IPS-18a (cell line): ENCODE measurements around the gene ADGRB3.

ENCODE experiments used
- H3K27ac ChIP-seq: one replicate; pipeline ENCODE4 v1.5.1; 2013; ENCODE audit warnings: low read length
- H3K27me3 ChIP-seq: one replicate; pipeline ENCODE4 v1.6.1; 2013; ENCODE audit warnings: mild to moderate bottlenecking, low read length; ENCODE audit not compliant: control insufficient read depth, insufficient read depth
- H3K36me3 ChIP-seq: one replicate; pipeline ENCODE4 v1.6.1; 2013; ENCODE audit warnings: low read depth, low read length; ENCODE audit not compliant: control insufficient read depth
- H3K4me1 ChIP-seq: one replicate; pipeline ENCODE4 v1.6.1; 2013; ENCODE audit warnings: low read depth, low read length; ENCODE audit not compliant: control insufficient read depth
- H3K4me3 ChIP-seq: one replicate; pipeline ENCODE4 v1.5.1; 2013; ENCODE audit warnings: low read length
- H3K9ac ChIP-seq: one replicate; pipeline ENCODE4 v1.6.1; 2013; ENCODE audit warnings: mild to moderate bottlenecking, low read length, moderate library complexity
- H3K9me3 ChIP-seq: one replicate; pipeline ENCODE4 v1.6.1; 2013; ENCODE audit warnings: low read depth, low read length; ENCODE audit not compliant: control insufficient read depth

ADGRB3 gene

GRCh38 chr6:68636666-68637065 is 1.6 kb downstream of the ADGRB3 start:
- H3K4me3 ChIP-seq, result peak overlapping the region; percentile 96
- no peak overlapping the region for H3K27ac ChIP-seq
- H3K9ac ChIP-seq, result no peak overlapping the region
- no peaks in the 10 kb centered on the region for H3K36me3 ChIP-seq
- peaks cover 89% of the 10 kb centered on the region for H3K27me3 ChIP-seq
- H3K4me1 ChIP-seq, result peaks cover 20% of the 10 kb centered on the region
- H3K9me3 ChIP-seq, result no peaks in the 10 kb centered on the region

GRCh38 chr6:68637071-68637470 is 2.0 kb downstream of the ADGRB3 start:
- Histone ChIP-seq H3K4me1 (peaks cover 20% of the 10 kb centered on the region), H3K27me3 (peaks cover 88% of the 10 kb centered on the region), H3K9me3 (no peaks in the 10 kb centered on the region), H3K36me3 (no peaks in the 10 kb centered on the region), H3K4me3 (peak overlapping the region; percentile 96), H3K9ac (no peak overlapping the region), H3K27ac (no peak overlapping the region)

GRCh38 chr6:68637782-68638181 is 2.7 kb downstream of the ADGRB3 start:
- H3K27me3 ChIP-seq, result peaks cover 81% of the 10 kb centered on the region
- H3K9me3 ChIP-seq, result no peaks in the 10 kb centered on the region
- no peak overlapping the region for H3K4me3 ChIP-seq
- no peak overlapping the region for H3K9ac ChIP-seq
- H3K36me3 ChIP-seq, result no peaks in the 10 kb centered on the region
- H3K27ac ChIP-seq, result no peak overlapping the region
- H3K4me1 ChIP-seq, result peaks cover 20% of the 10 kb centered on the region

GRCh38 chr6:68638230-68638900 is 3.3 kb downstream of the ADGRB3 start:
- Histone ChIP-seq H3K9me3 (no peaks in the 10 kb centered on the region), H3K27ac (no peak overlapping the region), H3K36me3 (no peaks in the 10 kb centered on the region), H3K27me3 (peaks cover 75% of the 10 kb centered on the region), H3K9ac (no peak overlapping the region), H3K4me1 (peaks cover 20% of the 10 kb centered on the region), H3K4me3 (peak overlapping the region; percentile 80)

- Histone ChIP-seq H3K27ac (no peak overlapping the region), H3K9ac (no peak overlapping the region), H3K4me1 (peaks cover 13% of the 10 kb centered on the region), H3K36me3 (no peaks in the 10 kb centered on the region), H3K9me3 (no peaks in the 10 kb centered on the region), H3K4me3 (peak overlapping the region; percentile 80), H3K27me3 (peaks cover 67% of the 10 kb centered on the region)
These were observed 4.1 kb downstream of the ADGRB3 start for GRCh38 chr6:68639211-68639610.

GRCh38 chr6:68639826-68640490 is 4.9 kb downstream of the ADGRB3 start:
- peaks cover 63% of the 10 kb centered on the region for H3K27me3 ChIP-seq
- no peaks in the 10 kb centered on the region for H3K36me3 ChIP-seq
- H3K27ac ChIP-seq, result no peak overlapping the region
- H3K4me3 ChIP-seq, result peak overlapping the region; percentile 80
- H3K9me3 ChIP-seq, result no peaks in the 10 kb centered on the region
- peak overlapping the region; percentile 7 for H3K9ac ChIP-seq
- peaks cover 12% of the 10 kb centered on the region for H3K4me1 ChIP-seq

GRCh38 chr6:68640491-68640835 is 5.4 kb downstream of the ADGRB3 start:
- no peak overlapping the region for H3K9ac ChIP-seq

GRCh38 chr6:68641172-68641571 is 6.1 kb downstream of the ADGRB3 start:
- peaks cover 54% of the 10 kb centered on the region for H3K27me3 ChIP-seq
- H3K27ac ChIP-seq, result no peak overlapping the region
- no peak overlapping the region for H3K4me3 ChIP-seq
- H3K4me1 ChIP-seq, result peaks cover 12% of the 10 kb centered on the region
- no peaks in the 10 kb centered on the region for H3K9me3 ChIP-seq
- no peaks in the 10 kb centered on the region for H3K36me3 ChIP-seq
- H3K9ac ChIP-seq, result no peak overlapping the region

More at GRCh38 chr6:68640491-68640835, 5.4 kb downstream of the ADGRB3 start:
- peak overlapping the region; percentile 80 for H3K4me3 ChIP-seq
- H3K4me1 ChIP-seq, result peaks cover 12% of the 10 kb centered on the region
- peaks cover 61% of the 10 kb centered on the region for H3K27me3 ChIP-seq
- H3K9me3 ChIP-seq, result no peaks in the 10 kb centered on the region
- no peak overlapping the region for H3K27ac ChIP-seq
- no peaks in the 10 kb centered on the region for H3K36me3 ChIP-seq

- Histone ChIP-seq H3K9me3 (no peaks in the 10 kb centered on the region), H3K27me3 (peaks cover 45% of the 10 kb centered on the region), H3K27ac (no peak overlapping the region), H3K4me1 (peaks cover 12% of the 10 kb centered on the region), H3K36me3 (no peaks in the 10 kb centered on the region), H3K9ac (no peak overlapping the region), H3K4me3 (no peak overlapping the region)
These were observed 7.0 kb downstream of the ADGRB3 start for GRCh38 chr6:68642081-68642480.

- Histone ChIP-seq H3K9me3 (no peaks in the 10 kb centered on the region), H3K27ac (no peak overlapping the region), H3K4me3 (no peak overlapping the region), H3K36me3 (no peaks in the 10 kb centered on the region), H3K9ac (no peak overlapping the region), H3K27me3 (peaks cover 36% of the 10 kb centered on the region), H3K4me1 (peaks cover 12% of the 10 kb centered on the region)
These were observed 7.9 kb downstream of the ADGRB3 start for GRCh38 chr6:68642977-68643376.

- Histone ChIP-seq H3K9ac (no peak overlapping the region), H3K36me3 (no peaks in the 10 kb centered on the region), H3K4me1 (peaks cover 6% of the 10 kb centered on the region), H3K9me3 (no peaks in the 10 kb centered on the region), H3K4me3 (no peak overlapping the region), H3K27ac (no peak overlapping the region), H3K27me3 (no peaks in the 10 kb centered on the region)
These were observed 14.6 kb downstream of the ADGRB3 start for GRCh38 chr6:68649669-68650068.

GRCh38 chr6:68650142-68650541 is 15.1 kb downstream of the ADGRB3 start:
- Histone ChIP-seq H3K27ac (no peak overlapping the region), H3K4me1 (peaks cover 6% of the 10 kb centered on the region), H3K36me3 (no peaks in the 10 kb centered on the region), H3K27me3 (no peaks in the 10 kb centered on the region), H3K9me3 (no peaks in the 10 kb centered on the region), H3K4me3 (no peak overlapping the region), H3K9ac (no peak overlapping the region)
